ENCODE measurements around the gene FUT1. TPM values are rescaled to one million over a fixed set of nuclear protein-coding genes. Genes with fewer than 3 reads are reported as not detected.

Gene FUT1
- total RNA-seq, 1 donor = not detected

DNA sequence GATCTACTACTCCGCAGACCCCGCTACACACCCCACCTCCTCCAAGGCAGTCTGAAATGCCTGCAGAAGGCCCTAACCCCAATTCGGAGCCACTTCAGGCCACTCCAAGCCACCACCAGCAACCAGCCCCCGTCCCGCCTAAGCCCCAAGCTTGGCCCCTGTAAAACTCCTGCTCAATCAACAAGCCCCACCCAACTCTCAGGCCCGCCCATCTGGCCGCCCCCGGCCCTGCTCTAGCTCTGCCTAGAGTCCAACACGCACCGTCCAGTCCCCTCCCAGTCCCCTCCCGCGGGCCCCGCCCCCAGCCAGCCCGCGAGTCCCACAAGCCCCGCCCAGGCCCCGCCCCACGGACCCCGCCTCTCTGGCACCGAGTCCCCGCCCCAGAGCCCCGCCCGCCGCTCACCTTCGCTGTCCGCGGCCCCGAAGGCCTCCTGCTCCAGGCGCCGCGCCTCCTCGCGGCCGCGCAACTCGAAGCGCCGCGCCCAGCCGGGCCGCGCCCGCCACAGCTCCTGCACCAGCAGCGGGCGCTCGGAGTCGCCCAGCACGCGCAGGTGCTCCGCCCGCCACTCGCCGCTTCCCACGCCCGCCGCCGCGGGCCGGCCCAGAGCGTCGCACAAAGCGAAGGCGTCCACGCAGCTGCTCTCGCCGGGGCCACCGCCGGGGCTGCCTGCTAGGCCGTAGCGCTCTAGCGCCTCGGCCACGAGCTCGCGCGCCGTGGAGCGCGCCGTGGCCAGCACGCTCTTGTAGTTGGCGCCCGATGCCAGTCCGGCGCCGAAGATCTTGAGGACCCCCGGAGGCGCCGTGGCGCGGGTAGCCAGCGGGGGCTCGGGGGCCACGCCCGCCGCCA, 13.7 kb downstream of the FUT1 start:
- H3K4me3 ChIP-seq (ENCODE audit: low read length) = peak overlapping the region; percentile 15

GRCh38 chr19:48737360-48737998, 15.0 kb downstream of the FUT1 start:
- Histone ChIP-seq H3K9me3 (ENCODE audit: low read depth, low read length) (no peaks in the 10 kb centered on the region), H3K4me1 (ENCODE audit: insufficient read depth, low read length) (peaks cover 23% of the 10 kb centered on the region), H3K27me3 (ENCODE audit: insufficient read depth, low read length) (peaks cover 14% of the 10 kb centered on the region), H3K4me3 (ENCODE audit: low read length) (no peak overlapping the region)

More for the DNA sequence above, 13.7 kb downstream of the FUT1 start:
- Histone ChIP-seq H3K4me1 (ENCODE audit: insufficient read depth, low read length) (peaks cover 23% of the 10 kb centered on the region), H3K27me3 (ENCODE audit: insufficient read depth, low read length) (peaks cover 14% of the 10 kb centered on the region), H3K9me3 (ENCODE audit: low read depth, low read length) (no peaks in the 10 kb centered on the region)

DNA sequence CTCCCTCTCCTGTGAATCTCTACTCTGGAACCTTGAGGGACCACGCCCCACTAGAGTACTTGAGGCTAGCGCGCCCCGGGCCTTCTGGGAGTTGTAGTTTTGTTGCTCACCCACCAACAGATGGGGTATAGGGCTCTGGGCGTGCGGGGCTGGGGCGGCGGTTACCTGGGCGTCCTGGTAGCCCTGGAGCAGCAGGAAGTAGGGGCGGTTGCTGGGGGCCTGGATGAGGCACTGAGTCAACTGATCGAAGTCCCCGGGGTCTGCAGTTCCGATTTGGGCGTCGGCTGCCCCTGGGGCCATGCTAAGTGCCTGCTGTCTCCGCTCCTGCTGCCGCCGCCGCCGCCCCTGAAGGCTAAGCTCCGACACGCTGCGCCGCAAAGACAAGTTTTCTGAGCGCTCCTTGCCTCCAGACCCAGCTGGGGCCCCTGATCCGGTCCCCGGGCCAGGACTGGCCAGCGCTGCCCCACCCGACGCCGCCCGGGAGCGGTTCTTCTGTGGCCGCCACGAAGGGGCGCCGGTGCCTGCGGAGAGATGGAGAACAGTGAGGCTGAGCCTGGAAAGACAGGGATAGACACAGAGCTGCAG, 17.3 kb downstream of the FUT1 start:
- peaks cover 11% of the 10 kb centered on the region for H3K4me1 ChIP-seq (ENCODE audit: insufficient read depth, low read length)
- no peaks in the 10 kb centered on the region for H3K9me3 ChIP-seq (ENCODE audit: low read depth, low read length)
- no peak overlapping the region for H3K4me3 ChIP-seq (ENCODE audit: low read length)
- peaks cover 7% of the 10 kb centered on the region for H3K27me3 ChIP-seq (ENCODE audit: insufficient read depth, low read length)

DNA sequence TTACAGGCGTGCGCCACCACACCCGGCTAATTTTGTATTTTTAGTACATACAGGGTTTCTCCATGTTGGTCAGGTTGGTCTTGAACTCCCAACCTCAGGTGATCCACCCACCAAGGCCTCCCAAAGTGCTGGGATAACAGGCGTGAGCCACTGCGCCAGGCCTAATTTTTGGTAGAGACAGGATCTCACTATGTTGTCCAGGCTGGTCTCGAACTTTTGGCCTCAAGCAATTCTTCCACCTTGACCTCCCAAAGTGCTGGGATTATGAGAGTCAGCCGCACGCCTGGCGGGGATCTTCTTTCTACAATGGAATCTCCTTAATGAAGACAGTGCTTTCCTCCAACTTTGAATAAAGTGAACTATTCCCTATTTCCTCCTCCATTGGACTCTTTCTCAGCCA, 17.8 kb downstream of the FUT1 start:
- Histone ChIP-seq H3K4me1 (ENCODE audit: insufficient read depth, low read length) (peaks cover 7% of the 10 kb centered on the region), H3K9me3 (ENCODE audit: low read depth, low read length) (no peaks in the 10 kb centered on the region), H3K4me3 (ENCODE audit: low read length) (no peak overlapping the region), H3K27me3 (ENCODE audit: insufficient read depth, low read length) (peaks cover 3% of the 10 kb centered on the region)

DNA sequence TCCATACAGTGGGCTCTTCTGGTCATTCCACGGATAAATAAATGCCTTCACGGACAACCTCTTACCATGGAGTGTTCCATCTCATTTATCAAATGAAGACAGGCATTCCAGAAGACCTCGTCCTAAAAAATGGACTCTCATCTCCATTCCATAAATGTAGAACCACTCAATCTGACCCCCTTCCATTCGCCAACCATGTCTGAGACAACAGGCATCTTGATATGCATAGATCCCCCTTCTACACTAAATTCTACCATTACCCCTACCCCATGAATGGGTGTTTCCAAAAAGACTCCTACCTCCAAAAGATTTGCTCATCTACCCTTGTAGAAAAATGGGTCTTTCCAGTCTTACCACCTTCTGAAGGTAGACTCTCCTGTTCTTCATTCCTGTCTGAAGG, 21.0 kb downstream of the FUT1 start:
- Histone ChIP-seq H3K4me3 (ENCODE audit: low read length) (no peak overlapping the region), H3K4me1 (ENCODE audit: insufficient read depth, low read length) (peaks cover 5% of the 10 kb centered on the region), H3K9me3 (ENCODE audit: low read depth, low read length) (no peaks in the 10 kb centered on the region), H3K27me3 (ENCODE audit: insufficient read depth, low read length) (no peaks in the 10 kb centered on the region)

- no peaks in the 10 kb centered on the region for H3K9me3 ChIP-seq (ENCODE audit: low read depth, low read length)
Measured at GRCh38 chr19:48728911-48729664, 23.4 kb downstream of the FUT1 start.

DNA sequence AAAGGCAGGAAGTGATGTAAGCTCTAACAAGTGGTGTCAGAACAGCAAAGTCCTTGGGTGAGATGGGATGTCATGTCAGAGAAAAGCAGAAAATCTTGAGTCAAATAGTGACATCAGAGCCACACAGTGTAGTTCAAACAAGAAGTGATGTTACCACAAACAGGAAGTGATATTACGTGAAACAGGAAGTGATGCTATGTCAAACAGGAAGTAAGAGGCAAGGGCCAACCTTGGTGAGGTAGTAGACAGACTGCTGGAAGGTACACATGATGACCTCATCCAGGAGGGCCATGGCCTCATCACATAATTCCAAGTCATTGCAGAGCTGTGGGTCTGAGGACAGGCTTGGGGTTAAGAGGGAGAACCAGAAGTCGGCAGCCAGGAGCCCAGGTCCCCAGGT, 25.9 kb downstream of the FUT1 start:
- H3K27me3 ChIP-seq (ENCODE audit: insufficient read depth, low read length) = no peaks in the 10 kb centered on the region
- peaks cover 23% of the 10 kb centered on the region for H3K4me1 ChIP-seq (ENCODE audit: insufficient read depth, low read length)
- H3K4me3 ChIP-seq (ENCODE audit: low read length) = no peak overlapping the region
- no peaks in the 10 kb centered on the region for H3K9me3 ChIP-seq (ENCODE audit: low read depth, low read length)

More at GRCh38 chr19:48728911-48729664, 23.4 kb downstream of the FUT1 start:
- peaks cover 20% of the 10 kb centered on the region for H3K4me1 ChIP-seq (ENCODE audit: insufficient read depth, low read length)
- H3K4me3 ChIP-seq (ENCODE audit: low read length) = no peak overlapping the region
- no peaks in the 10 kb centered on the region for H3K27me3 ChIP-seq (ENCODE audit: insufficient read depth, low read length)

GRCh38 chr19:48724796-48725753, 27.4 kb downstream of the FUT1 start:
- Histone ChIP-seq H3K9me3 (ENCODE audit: low read depth, low read length) (no peaks in the 10 kb centered on the region), H3K4me3 (ENCODE audit: low read length) (no peak overlapping the region), H3K4me1 (ENCODE audit: insufficient read depth, low read length) (peaks cover 29% of the 10 kb centered on the region), H3K27me3 (ENCODE audit: insufficient read depth, low read length) (no peaks in the 10 kb centered on the region)

GRCh38 chr19:48722196-48722708, 30.2 kb downstream of the FUT1 start:
- no peaks in the 10 kb centered on the region for H3K27me3 ChIP-seq (ENCODE audit: insufficient read depth, low read length)
- H3K4me3 ChIP-seq (ENCODE audit: low read length) = no peak overlapping the region
- no peaks in the 10 kb centered on the region for H3K9me3 ChIP-seq (ENCODE audit: low read depth, low read length)
- peaks cover 29% of the 10 kb centered on the region for H3K4me1 ChIP-seq (ENCODE audit: insufficient read depth, low read length)

- H3K9me3 ChIP-seq (ENCODE audit: low read depth, low read length) = no peaks in the 10 kb centered on the region
- H3K27me3 ChIP-seq (ENCODE audit: insufficient read depth, low read length) = no peaks in the 10 kb centered on the region
- peaks cover 17% of the 10 kb centered on the region for H3K4me1 ChIP-seq (ENCODE audit: insufficient read depth, low read length)
- H3K4me3 ChIP-seq (ENCODE audit: low read length) = peak overlapping the region; percentile 45
Measured at GRCh38 chr19:48720613-48721296, 31.7 kb downstream of the FUT1 start.

DNA sequence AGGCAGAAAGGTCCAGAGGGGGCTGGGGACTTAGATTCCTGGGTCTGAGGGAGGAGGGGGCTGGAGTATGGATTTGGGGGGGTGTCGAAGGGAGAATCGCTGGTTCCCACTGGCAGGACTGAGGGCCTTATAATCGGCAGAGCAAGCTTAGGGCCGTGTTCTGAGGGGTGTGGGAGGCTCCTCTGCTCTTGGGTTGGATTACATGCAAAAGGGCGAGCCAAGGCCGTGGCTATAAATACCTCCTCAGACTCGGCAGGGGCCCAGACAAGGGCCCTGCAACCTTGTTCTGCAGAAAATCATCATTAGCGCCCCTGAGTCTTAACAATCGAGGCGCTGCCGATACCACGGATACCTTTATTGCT, 32.2 kb downstream of the FUT1 start:
- Histone ChIP-seq H3K4me3 (ENCODE audit: low read length) (no peak overlapping the region), H3K9me3 (ENCODE audit: low read depth, low read length) (no peaks in the 10 kb centered on the region), H3K4me1 (ENCODE audit: insufficient read depth, low read length) (peaks cover 12% of the 10 kb centered on the region), H3K27me3 (ENCODE audit: insufficient read depth, low read length) (no peaks in the 10 kb centered on the region)

- peaks cover 16% of the 10 kb centered on the region for H3K4me1 ChIP-seq (ENCODE audit: insufficient read depth, low read length)
- no peaks in the 10 kb centered on the region for H3K27me3 ChIP-seq (ENCODE audit: insufficient read depth, low read length)
- peak within 1 kb of the TSS; percentile 45 for H3K4me3 ChIP-seq (ENCODE audit: low read length)
- H3K9me3 ChIP-seq (ENCODE audit: low read depth, low read length) = no peaks in the 10 kb centered on the region
Measured at GRCh38 chr19:48719263-48720171, 32.9 kb downstream of the FUT1 start, which contains the start of gene MAMSTR. MAMSTR (minus strand) TSS chr19:48719725; CDS start chr19:48719031, 694 bp downstream.

All from mononuclear cell (primary cell).